ENCODE data around the gene CC2D1A.

Gene CC2D1A

GRCh38 chr19:13880059-13881043, 25.6 kb upstream of the CC2D1A start:
- peak; percentile 95 for DNase-seq

GRCh38 chr19:13881251-13881691, 24.7 kb upstream of the CC2D1A start:
- DNase-seq, result peak; percentile 39

GRCh38 chr19:13881692-13882418, 24.1 kb upstream of the CC2D1A start:
- DNase-seq, result peak; percentile 69

- no peak for DNase-seq
These were observed 23.6 kb upstream of the CC2D1A start for GRCh38 chr19:13882419-13882795.

GRCh38 chr19:13882836-13883235, 23.2 kb upstream of the CC2D1A start:
- DNase-seq, result no peak

GRCh38 chr19:13883516-13884064, 22.4 kb upstream of the CC2D1A start:
- no peak for DNase-seq

- DNase-seq, result no peak
These were observed 21.0 kb upstream of the CC2D1A start for GRCh38 chr19:13884726-13885591.

GRCh38 chr19:13885826-13886365, 20.1 kb upstream of the CC2D1A start:
- DNase-seq, result no peak

GRCh38 chr19:13887018-13887436, 19.0 kb upstream of the CC2D1A start:
- no peak for DNase-seq

- no peak for DNase-seq
These were observed 18.5 kb upstream of the CC2D1A start for GRCh38 chr19:13887517-13887916.

- DNase-seq, result no peak
These were observed 17.7 kb upstream of the CC2D1A start for GRCh38 chr19:13888281-13888680.

- DNase-seq, result no peak
These were observed 15.9 kb upstream of the CC2D1A start for GRCh38 chr19:13890136-13890535.

GRCh38 chr19:13892870-13893269, 13.1 kb upstream of the CC2D1A start:
- no peak for DNase-seq

GRCh38 chr19:13894552-13894951, 11.4 kb upstream of the CC2D1A start:
- no peak for DNase-seq

GRCh38 chr19:13896227-13896626, 9.8 kb upstream of the CC2D1A start:
- DNase-seq, result no peak

GRCh38 chr19:13899393-13899792, 6.6 kb upstream of the CC2D1A start:
- DNase-seq, result no peak

GRCh38 chr19:13899912-13900584, 6.0 kb upstream of the CC2D1A start:
- DNase-seq, result no peak

GRCh38 chr19:13902993-13903555, 2.9 kb upstream of the CC2D1A start:
- peak; percentile 17 for DNase-seq

- no peak for DNase-seq
These were observed 512 bp downstream of the CC2D1A start for GRCh38 chr19:13906521-13906904.

- no peak for DNase-seq
These were observed 909 bp downstream of the CC2D1A start for GRCh38 chr19:13906910-13907309.

- no peak for DNase-seq
These were observed 2.7 kb downstream of the CC2D1A start for GRCh38 chr19:13908674-13909073.

Measured in fibroblast of skin of right biceps (primary cell).